HG03469 (cell line): ENCODE data around the gene GNAL.

ENCODE experiments used
- ATAC-seq: cut with Tn5 transposase; IDR thresholded peaks from one replicate; pipeline ENCODE4 v1.9.1; 2021; ENCODE audit warnings: mild to moderate bottlenecking, moderate library complexity, moderate number of reproducible peaks; ENCODE audit not compliant: unreplicated experiment

GNAL gene

DNA sequence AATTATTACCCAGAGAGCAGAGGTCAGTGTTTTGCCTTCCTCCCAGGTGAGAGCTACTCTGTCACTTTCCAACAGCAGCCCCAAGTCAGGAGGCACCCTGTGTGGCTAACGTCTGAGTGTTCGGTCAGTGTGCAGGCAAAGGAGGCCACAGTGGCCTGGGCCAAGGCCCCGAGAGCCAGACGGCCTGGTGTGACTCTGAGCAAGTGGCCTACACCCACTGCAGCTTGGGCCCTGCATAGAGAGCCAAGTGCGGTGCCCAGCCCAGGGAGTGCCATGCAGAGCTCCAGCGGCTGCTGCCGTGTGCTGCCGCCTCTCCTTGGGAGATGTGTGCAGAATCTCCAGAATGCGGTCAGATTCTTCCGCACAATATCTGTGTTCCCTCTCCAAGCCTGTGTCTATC, 70.4 kb downstream of the GNAL start:
- no peak for ATAC-seq

DNA sequence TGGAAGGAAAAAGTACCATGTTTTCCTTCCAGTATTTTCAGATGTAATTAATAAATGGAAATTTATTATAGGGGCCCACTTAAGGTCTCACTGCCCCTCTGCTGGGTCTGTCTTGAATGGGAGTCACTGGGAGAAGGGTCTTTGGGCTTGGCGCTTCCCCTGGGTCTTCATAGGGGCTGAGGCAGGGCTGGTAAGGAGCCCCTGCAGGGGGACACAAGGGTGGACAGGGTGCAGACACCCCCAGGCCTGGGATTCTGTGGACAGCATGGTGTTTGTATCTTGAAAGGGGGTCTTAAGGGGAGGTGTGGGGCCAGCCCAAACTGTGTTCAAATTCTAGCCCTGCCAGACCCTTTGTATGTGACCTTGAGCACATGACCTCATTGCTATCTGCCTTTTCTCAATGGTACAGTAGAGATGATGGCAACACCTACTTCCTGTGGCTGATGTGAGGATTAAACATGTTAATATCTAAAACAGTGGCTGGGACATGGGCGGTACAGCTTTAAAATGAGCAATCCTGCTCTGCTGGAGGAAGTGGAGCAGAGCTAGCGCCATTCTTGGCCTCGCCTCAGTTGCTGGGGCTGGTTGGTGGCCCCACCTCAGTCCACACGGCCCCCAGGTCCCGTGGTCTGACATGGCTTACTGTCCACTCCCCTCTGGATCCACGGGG, 71.6 kb downstream of the GNAL start:
- no peak for ATAC-seq

GRCh38 chr18:11761553-11761952, 72.5 kb downstream of the GNAL start:
- no peak for ATAC-seq

DNA sequence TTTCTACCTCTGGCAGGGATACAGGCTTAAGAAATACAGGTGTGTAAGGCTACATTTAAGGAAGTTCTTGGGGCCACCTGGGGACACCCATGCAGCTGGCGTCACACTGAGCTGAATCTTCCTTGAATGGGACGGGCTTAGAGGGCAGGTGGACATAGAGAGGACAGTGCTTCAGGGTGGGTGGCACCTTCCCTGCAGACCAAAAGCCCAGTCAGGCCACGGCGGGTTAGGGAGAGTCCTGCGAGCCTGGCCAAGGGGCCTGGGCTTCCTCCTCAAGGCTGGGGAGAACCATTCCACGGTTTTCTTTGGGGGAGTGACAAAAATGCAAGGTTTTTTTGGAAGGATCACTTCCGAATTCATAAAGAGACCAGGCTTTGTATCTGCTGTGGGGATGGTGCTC, 73.4 kb downstream of the GNAL start:
- ATAC-seq = no peak

GRCh38 chr18:11767329-11767728, 78.3 kb downstream of the GNAL start:
- ATAC-seq = no peak

GRCh38 chr18:11767935-11768334, 78.9 kb downstream of the GNAL start:
- no peak for ATAC-seq

GRCh38 chr18:11775436-11776174, 86.5 kb downstream of the GNAL start:
- no peak for ATAC-seq

DNA sequence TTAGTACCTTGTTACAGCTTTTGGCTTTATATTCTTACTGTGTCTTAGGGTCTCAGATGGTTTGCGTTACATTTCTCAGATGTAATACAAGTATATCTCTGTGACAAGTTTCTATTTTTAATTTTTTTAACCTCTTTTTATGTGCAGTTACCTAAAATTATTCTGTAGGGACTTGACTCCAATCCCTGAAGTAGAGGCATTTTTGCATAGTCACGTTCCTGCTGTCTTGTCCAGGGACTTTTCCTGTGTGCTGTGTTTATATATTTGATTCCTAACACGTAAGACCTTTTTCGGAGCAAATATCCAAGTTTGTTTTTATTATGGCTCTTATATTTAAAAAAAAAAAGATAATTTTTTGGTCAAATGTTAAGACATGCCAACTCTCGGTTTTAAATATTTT, 91.0 kb downstream of the GNAL start:
- ATAC-seq = no peak

DNA sequence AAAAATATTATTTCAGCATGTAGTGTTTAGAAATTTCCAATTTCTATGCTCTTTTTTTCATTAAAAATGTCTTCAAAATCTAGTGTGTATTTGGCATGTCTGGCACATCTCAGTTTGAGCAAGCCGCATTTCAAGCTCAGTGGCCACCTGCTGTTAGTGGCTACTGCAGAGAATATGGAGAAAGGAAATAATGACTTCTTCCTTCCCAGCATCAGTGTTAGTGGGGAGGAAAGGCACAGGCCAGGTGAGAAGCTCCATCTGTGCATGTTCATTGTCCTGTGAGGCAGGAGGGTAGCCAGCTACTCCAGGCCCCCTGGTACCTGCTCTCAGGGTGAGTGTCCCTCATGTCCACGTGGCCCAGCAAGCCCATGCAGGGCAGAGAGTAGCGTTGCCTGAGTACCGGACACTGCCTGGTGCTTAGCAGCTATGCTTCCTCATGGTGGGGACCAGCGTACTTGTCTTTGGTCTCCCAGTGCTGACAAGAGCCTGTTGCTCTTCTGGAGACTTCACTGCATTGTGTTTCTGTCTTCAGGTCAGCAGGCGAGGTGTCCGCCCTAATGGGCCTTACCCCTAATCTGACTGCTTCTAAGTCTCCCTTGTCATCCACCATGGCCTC, 94.8 kb downstream of the GNAL start:
- ATAC-seq = no peak

- ATAC-seq = no peak
Measured at GRCh38 chr18:11784674-11785304, 95.7 kb downstream of the GNAL start.

- no peak for ATAC-seq
Measured at GRCh38 chr18:11785444-11786055, 96.5 kb downstream of the GNAL start.

DNA sequence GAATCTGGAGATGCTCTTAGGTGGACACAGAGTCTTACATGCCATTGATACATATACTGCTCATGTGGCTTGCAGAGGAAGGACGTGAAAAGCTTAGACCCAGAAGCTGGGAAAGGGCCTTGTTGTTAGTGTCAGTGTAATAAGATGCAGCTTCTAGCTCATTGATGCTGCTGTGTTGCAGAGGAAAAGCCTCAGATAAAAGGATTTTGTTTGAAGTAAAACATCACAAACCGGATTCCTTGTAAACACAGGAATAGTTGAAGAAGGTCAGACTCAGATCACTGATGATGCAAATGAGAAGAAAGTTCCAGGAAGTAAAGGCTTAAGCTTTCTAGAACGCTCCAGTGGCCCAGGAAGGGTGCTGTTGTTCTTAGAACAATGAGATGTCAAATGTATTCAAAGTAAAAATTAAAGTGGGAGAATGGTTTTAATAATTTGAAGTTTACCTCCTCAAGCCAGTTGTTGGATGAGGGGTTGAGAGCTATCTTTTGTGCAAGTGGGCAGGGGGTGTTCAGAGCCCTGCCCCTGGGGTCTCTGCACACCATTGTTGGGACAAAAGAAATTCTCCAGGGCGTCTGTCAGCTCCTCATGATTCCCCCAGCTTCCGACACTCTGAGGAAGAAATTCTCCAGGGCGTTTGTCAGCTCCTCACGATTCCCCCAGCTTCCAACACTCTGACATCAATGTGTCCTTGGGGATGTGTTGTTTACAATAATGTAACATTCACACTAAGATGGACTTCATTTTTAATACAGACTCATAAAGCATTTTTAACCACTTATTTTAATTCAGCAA, 100.8 kb downstream of the GNAL start:
- ATAC-seq = no peak

DNA sequence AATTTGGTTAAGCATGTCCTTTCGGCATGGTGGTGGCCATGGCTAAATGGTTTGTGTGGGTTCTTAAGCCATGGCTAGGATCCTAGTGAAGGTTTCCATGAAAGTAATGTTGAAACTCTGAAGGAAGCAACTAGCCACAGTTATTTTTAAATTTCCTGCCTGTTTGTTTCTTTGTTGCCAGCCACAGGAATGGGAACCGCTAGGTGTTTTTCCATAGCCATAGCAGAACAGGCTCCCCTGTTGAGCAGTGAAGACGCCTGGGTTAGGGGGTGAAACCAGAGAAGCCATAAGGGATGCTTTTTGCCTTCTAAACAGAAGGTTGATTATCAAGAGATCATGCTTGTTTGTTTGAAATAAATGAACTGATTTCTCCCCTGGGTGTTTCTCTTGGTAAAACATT, 102.1 kb downstream of the GNAL start:
- ATAC-seq = no peak

DNA sequence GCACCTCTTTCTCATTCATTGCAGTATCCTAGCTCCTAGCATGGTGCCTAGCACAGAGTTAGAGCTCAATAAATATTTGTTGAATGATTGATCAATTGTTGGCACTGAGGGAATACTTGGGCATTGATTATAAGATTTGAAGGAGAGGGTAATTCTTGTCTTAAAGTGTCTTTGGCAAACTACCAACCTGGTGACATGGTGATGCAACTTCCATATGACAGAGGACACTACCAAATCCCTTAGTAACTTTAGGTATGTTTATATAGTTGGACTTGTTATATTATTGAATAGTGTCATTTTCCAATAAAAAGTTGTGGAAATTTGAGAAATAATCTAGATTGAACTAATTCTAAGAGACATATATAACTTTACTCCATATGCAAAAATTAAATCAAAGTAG, 103.6 kb downstream of the GNAL start:
- no peak for ATAC-seq

GRCh38 chr18:11794195-11794594, 105.1 kb downstream of the GNAL start:
- ATAC-seq = no peak

GRCh38 chr18:11795916-11796315, 106.9 kb downstream of the GNAL start:
- ATAC-seq = no peak

GRCh38 chr18:11798271-11798670, 109.2 kb downstream of the GNAL start:
- ATAC-seq = no peak

- ATAC-seq = no peak
Measured at GRCh38 chr18:11799066-11799465, 110.0 kb downstream of the GNAL start.

- ATAC-seq = no peak
Measured at GRCh38 chr18:11800566-11801334, 111.7 kb downstream of the GNAL start.

DNA sequence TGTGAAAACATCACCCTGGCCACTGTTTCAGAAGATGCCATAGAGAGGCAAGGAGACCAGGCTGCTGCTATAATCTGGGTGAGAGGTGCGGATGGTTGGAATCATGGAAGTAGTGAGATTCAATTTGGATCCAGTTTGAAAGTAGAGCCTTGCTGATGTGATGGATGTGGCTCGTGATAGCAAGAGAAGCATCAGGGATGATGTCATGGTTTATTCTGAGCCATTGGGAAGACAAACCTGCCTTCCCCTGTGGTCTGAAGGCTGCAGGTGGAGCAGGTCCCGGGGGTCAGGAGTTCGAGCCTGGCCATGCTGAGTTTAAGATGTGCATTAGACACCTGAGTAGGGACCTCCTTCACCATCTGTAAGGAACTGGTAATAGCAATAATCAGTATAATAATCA, 112.5 kb downstream of the GNAL start:
- no peak for ATAC-seq
